Measurements from ENCODE around the gene SELENOP. TPM values are rescaled to one million over a fixed set of nuclear protein-coding genes. Genes with fewer than 3 reads are reported as not detected.

SELENOP gene
- total RNA-seq, 4 donors from 2014 or later = 79.2 to 489 (median 247) TPM

DNA sequence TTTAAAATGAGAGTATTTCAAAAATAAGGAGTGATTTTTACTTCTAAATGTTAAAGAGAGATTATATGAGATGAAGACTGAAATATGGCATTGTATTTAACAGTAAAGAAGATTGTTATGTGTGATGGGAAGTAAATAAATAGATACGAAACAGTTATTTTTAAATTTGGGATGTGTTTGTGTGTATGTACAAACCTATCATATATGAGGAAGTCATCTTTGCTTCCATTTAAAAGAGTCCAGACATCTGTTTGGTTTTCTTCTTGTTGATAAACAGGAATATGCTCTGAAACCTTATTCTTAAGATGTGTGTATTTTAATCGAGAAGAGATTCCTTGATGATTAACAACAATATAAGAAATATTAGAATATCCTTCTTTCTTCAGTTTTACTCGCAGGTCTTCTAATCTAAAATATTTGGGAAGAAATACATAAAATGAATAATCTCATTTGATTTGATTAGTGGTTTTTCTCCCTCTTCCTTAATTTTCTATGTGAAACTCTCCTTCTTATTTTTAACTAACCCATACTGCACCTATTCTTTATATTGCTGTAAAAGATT lies 4.9 kb downstream of the SELENOP start:
- peaks cover 0 to 56% of the 10 kb centered on the region in 2 donors for H3K36me3 ChIP-seq
- no peaks in the 10 kb centered on the region for H3K9me3 ChIP-seq
- no peak for ATAC-seq
- H3K4me3 ChIP-seq = no peak overlapping the region
- peaks cover 0 to 23% (median 7%) of the 10 kb centered on the region in 3 donors for H3K4me1 ChIP-seq
- no peak for TF ChIP-seq POLR2A (IDR thresholded peaks at IDR 0.05)
- TF ChIP-seq EP300 (IDR thresholded peaks at IDR 0.05) = no peak
- no peak for TF ChIP-seq POLR2AphosphoS5 (IDR thresholded peaks at IDR 0.05)
- TF ChIP-seq, protein P1, sequence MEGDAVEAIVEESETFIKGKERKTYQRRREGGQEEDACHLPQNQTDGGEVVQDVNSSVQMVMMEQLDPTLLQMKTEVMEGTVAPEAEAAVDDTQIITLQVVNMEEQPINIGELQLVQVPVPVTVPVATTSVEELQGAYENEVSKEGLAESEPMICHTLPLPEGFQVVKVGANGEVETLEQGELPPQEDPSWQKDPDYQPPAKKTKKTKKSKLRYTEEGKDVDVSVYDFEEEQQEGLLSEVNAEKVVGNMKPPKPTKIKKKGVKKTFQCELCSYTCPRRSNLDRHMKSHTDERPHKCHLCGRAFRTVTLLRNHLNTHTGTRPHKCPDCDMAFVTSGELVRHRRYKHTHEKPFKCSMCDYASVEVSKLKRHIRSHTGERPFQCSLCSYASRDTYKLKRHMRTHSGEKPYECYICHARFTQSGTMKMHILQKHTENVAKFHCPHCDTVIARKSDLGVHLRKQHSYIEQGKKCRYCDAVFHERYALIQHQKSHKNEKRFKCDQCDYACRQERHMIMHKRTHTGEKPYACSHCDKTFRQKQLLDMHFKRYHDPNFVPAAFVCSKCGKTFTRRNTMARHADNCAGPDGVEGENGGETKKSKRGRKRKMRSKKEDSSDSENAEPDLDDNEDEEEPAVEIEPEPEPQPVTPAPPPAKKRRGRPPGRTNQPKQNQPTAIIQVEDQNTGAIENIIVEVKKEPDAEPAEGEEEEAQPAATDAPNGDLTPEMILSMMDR (IDR thresholded peaks at IDR 0.05) = no peak
- WGBS, 2 donors (ENCODE audit: low coverage in 1 of 2) = 86 to 90% methylated on average over 3 of the region's 3 CpGs
- no peak overlapping the region for H3K27ac ChIP-seq
- H3K27me3 ChIP-seq = no peaks in the 10 kb centered on the region

GRCh38 chr5:42806004-42806700 lies 5.5 kb downstream of the SELENOP start:
- no peaks in the 10 kb centered on the region for H3K9me3 ChIP-seq
- H3K36me3 ChIP-seq = peaks cover 0 to 63% of the 10 kb centered on the region in 2 donors
- TF ChIP-seq POLR2A (IDR thresholded peaks at IDR 0.05) = no peak
- no peak for TF ChIP-seq EP300 (IDR thresholded peaks at IDR 0.05)
- TF ChIP-seq POLR2AphosphoS5 (IDR thresholded peaks at IDR 0.05) = no peak
- H3K4me3 ChIP-seq = no peak overlapping the region
- H3K4me1 ChIP-seq = peaks cover 0 to 22% (median 7%) of the 10 kb centered on the region in 3 donors
- ATAC-seq = no peak
- 70 to 72% methylated on average over 2 of the region's 2 CpGs for WGBS, 2 donors (ENCODE audit: low coverage in 1 of 2)
- H3K27me3 ChIP-seq = no peaks in the 10 kb centered on the region
- no peak overlapping the region for H3K27ac ChIP-seq

DNA sequence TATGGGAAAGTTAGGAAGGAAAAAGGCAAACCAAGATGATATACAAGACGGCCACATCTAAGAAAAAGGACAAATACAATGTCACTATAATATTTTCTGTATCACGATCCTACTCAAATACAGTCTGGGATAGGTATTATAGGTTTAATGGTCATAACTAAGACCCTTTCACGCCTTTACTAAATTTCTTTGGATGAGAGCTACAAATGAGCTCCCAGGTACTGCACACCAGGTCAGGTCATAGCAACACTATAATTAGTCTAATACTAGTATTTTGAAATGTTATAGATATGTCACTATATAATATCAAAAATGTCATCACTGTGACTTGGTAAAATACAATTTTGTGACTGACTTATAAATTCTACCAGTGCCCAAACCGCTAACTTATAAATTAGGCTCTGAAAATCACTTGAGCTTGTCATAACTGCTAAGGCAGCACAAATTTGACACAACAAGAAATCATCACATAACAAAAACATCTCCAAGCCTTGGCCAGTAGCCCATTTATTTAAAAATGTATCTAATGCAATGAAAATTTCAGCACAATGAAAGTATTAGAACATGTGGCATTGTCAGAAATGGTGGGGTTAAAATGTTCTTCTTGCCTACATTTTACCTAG lies 6.9 kb downstream of the SELENOP start:
- no peak overlapping the region for H3K27ac ChIP-seq
- TF ChIP-seq POLR2AphosphoS5 (IDR thresholded peaks at IDR 0.05) = no peak
- no peak for TF ChIP-seq EP300 (IDR thresholded peaks at IDR 0.05)
- TF ChIP-seq, protein P1 (IDR thresholded peaks at IDR 0.05) = no peak
- TF ChIP-seq POLR2A (IDR thresholded peaks at IDR 0.05) = no peak
- no peaks in the 10 kb centered on the region for H3K27me3 ChIP-seq
- WGBS, 2 donors (ENCODE audit: low coverage in 1 of 2) = 86 to 89% methylated on average over 4 of the region's 4 CpGs
- H3K4me1 ChIP-seq = peaks cover 0 to 22% (median 7%) of the 10 kb centered on the region in 3 donors
- no peak overlapping the region for H3K4me3 ChIP-seq
- H3K36me3 ChIP-seq = peaks cover 0 to 75% of the 10 kb centered on the region in 2 donors
- no peak for ATAC-seq
- H3K9me3 ChIP-seq = no peaks in the 10 kb centered on the region

DNA sequence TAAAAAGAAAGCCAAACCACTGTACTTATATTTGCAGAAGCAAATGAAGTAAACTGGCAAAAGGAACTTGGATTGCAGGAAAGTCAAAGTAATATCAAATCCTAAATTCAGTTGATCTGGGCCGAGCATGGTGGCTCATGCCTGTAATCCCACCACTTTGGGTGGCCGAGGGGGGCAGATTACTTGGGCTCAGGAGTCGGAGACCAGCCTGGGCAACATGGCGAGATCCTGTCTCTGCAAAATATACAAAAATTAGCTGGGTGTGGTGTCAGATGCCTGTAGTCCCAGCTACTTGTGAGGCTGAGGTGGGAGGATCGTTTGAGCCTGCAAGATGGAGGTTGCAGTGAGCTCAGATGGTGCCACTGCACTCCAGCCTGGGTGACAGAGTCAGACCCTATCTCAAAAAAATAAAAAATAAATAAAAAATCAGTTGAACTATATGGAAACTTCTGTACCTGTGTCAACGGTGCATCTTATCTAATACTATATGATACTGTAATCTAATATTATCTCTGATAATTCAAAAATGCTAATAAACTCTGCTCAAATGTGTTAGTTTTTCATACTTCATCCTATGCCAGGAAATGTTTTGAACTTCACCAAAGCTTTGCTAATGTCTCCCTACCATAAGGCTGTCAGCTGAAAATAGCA lies 10.1 kb downstream of the SELENOP start:
- Histone ChIP-seq H3K27ac (no peak overlapping the region), H3K4me3 (no peak overlapping the region), H3K27me3 (no peaks in the 10 kb centered on the region), H3K9me3 (peaks cover 0 to 4% (median 0%) of the 10 kb centered on the region in 3 donors), H3K36me3 (peaks cover 0 to 68% of the 10 kb centered on the region in 2 donors), H3K4me1 (peaks cover 0 to 3% (median 0%) of the 10 kb centered on the region in 3 donors)
- no peak for ATAC-seq
- 89 to 98% methylated on average over 5 to 6 of the region's 6 CpGs for WGBS, 2 donors (ENCODE audit: low coverage in 1 of 2)
- TF ChIP-seq POLR2A (IDR thresholded peaks at IDR 0.05) = no peak
- no peak for TF ChIP-seq EP300 (IDR thresholded peaks at IDR 0.05)
- TF ChIP-seq, protein P1 (IDR thresholded peaks at IDR 0.05) = no peak
- no peak for TF ChIP-seq POLR2AphosphoS5 (IDR thresholded peaks at IDR 0.05)

- WGBS, 2 donors (ENCODE audit: low coverage in 1 of 2) = 73 to 75% methylated on average over 7 of the region's 8 CpGs
- peaks cover 0 to 4% (median 0%) of the 10 kb centered on the region in 3 donors for H3K9me3 ChIP-seq
- no peak overlapping the region for H3K27ac ChIP-seq
- H3K4me1 ChIP-seq = no peaks in the 10 kb centered on the region
- H3K27me3 ChIP-seq = no peaks in the 10 kb centered on the region
- TF ChIP-seq POLR2AphosphoS5 (IDR thresholded peaks at IDR 0.05) (no peak), EP300 (IDR thresholded peaks at IDR 0.05) (no peak), POLR2A (IDR thresholded peaks at IDR 0.05) (no peak)
- TF ChIP-seq, protein P1 (IDR thresholded peaks at IDR 0.05) = no peak
- peaks cover 0 to 60% of the 10 kb centered on the region in 2 donors for H3K36me3 ChIP-seq
- ATAC-seq = no peak
- no peak overlapping the region for H3K4me3 ChIP-seq
Measured at GRCh38 chr5:42800748-42801330, 10.9 kb downstream of the SELENOP start.
